Fibroblast of skin of right quadriceps (primary cell): ENCODE data around the gene SOX5.
"Not testable (repeated sequence)": the region's sequence is repeated elsewhere in the genome, so short reads cannot be mapped to it uniquely, and the experiment has no call there.

Source experiments
- DNase-seq: peaks from one replicate; pipeline ENCODE4 v3.0.0-alpha.2; 2013

SOX5 gene

GRCh38 chr12:23830210-23830609, 119.3 kb downstream of the SOX5 start:
- no peak for DNase-seq

- no peak for DNase-seq
These were observed 122.1 kb downstream of the SOX5 start for GRCh38 chr12:23827353-23827752.

- not testable (repeated sequence) for DNase-seq
These were observed 124.3 kb downstream of the SOX5 start for GRCh38 chr12:23825124-23825523.

GRCh38 chr12:23824358-23824757, 125.1 kb downstream of the SOX5 start:
- no peak for DNase-seq

GRCh38 chr12:23822883-23823282, 126.6 kb downstream of the SOX5 start:
- not testable (repeated sequence) for DNase-seq

- no peak for DNase-seq
These were observed 132.1 kb downstream of the SOX5 start for GRCh38 chr12:23817345-23817744.

GRCh38 chr12:23816394-23816851, 133.0 kb downstream of the SOX5 start:
- DNase-seq: no peak

GRCh38 chr12:23815810-23816209, 133.7 kb downstream of the SOX5 start:
- DNase-seq: no peak

GRCh38 chr12:23813206-23813605, 136.3 kb downstream of the SOX5 start:
- no peak for DNase-seq

- no peak for DNase-seq
These were observed 139.1 kb downstream of the SOX5 start for GRCh38 chr12:23810329-23810902.

- no peak for DNase-seq
These were observed 145.9 kb downstream of the SOX5 start for GRCh38 chr12:23803540-23803939.

GRCh38 chr12:23795494-23795893, 154.0 kb downstream of the SOX5 start:
- no peak for DNase-seq

GRCh38 chr12:23781118-23781517, 168.4 kb downstream of the SOX5 start:
- DNase-seq: no peak

- DNase-seq: no peak
These were observed 174.3 kb downstream of the SOX5 start for GRCh38 chr12:23775208-23775607.

- DNase-seq: no peak
These were observed 178.1 kb downstream of the SOX5 start for GRCh38 chr12:23771240-23771949.

- DNase-seq: no peak
These were observed 179.1 kb downstream of the SOX5 start for GRCh38 chr12:23770202-23770938.

- no peak for DNase-seq
These were observed 181.6 kb downstream of the SOX5 start for GRCh38 chr12:23767834-23768233.

- no peak for DNase-seq
These were observed 185.7 kb downstream of the SOX5 start for GRCh38 chr12:23763724-23764123.

GRCh38 chr12:23760495-23760894, 189.0 kb downstream of the SOX5 start:
- no peak for DNase-seq

GRCh38 chr12:23758608-23759007, 190.9 kb downstream of the SOX5 start:
- DNase-seq: no peak

GRCh38 chr12:23757541-23757962, 191.9 kb downstream of the SOX5 start:
- DNase-seq: no peak

GRCh38 chr12:23756416-23756815, 193.1 kb downstream of the SOX5 start:
- DNase-seq: no peak

- no peak for DNase-seq
These were observed 195.7 kb downstream of the SOX5 start for GRCh38 chr12:23753628-23754365.
